A673 (cell line): Measurements from ENCODE around the gene HYDIN. TPM values are rescaled to one million over a fixed set of nuclear protein-coding genes. Genes with fewer than 3 reads are reported as not detected.
"Not testable (repeated sequence)": the region's sequence is repeated elsewhere in the genome, so short reads cannot be mapped to it uniquely, and the experiment has no call there.

Experiments used
- BruUV-seq: library from RNA; stranded (reverse); fragments of 400-500 nt; replicated peaks from 2 replicates; lab custom pipeline; 2021; lab: Mats Ljungman, UMichigan
- CTCF ChIA-PET: fragments of 300-600 bp; sonication (Branson Sonifier 250); formaldehyde crosslinking; loops from one replicate; lab custom pipeline; 2022; ENCODE audit warnings: antibody characterized with exemption; lab: Charles Lee
- POLR2A ChIA-PET: fragments of 300-600 bp; sonication (Branson Sonifier 250); formaldehyde crosslinking; loops from one replicate; lab custom pipeline; 2022; ENCODE audit warnings: antibody characterized with exemption; ENCODE audit not compliant: low non-redundant PET; lab: Charles Lee
- DNase-seq: peaks from one replicate; pipeline ENCODE4 v3.0.0-alpha.2; 2015; ENCODE audit warnings: low spot score
- H3K27ac ChIP-seq: fragments of 200-600 bp; sonication (generic); 2 replicates; pipeline ENCODE4 v1.5.1; 2016; ENCODE audit warnings: mixed run types, low read depth, mild to moderate bottlenecking, mixed read lengths, antibody characterized with exemption, low read length; ENCODE audit not compliant: poor library complexity, severe bottlenecking
- H3K27me3 ChIP-seq: fragments of 200-600 bp; sonication (generic); replicated peaks from 2 replicates; pipeline ENCODE4 v1.6.1; 2017; ENCODE audit warnings: mixed run types, low read depth, mild to moderate bottlenecking, mixed read lengths, antibody characterized with exemption, low read length; ENCODE audit not compliant: insufficient read depth, poor library complexity
- H3K36me3 ChIP-seq: fragments of 200-600 bp; sonication (generic); 2 replicates; pipeline ENCODE4 v1.6.1; 2016; ENCODE audit warnings: mixed run types, mild to moderate bottlenecking, mixed read lengths, antibody characterized with exemption, low read length; ENCODE audit not compliant: insufficient read depth, poor library complexity, severe bottlenecking
- H3K4me1 ChIP-seq: fragments of 200-600 bp; sonication (generic); 2 replicates; pipeline ENCODE4 v1.6.1; 2017; ENCODE audit warnings: mixed run types, mild to moderate bottlenecking, mixed read lengths, antibody characterized with exemption, low read length; ENCODE audit not compliant: insufficient read depth, poor library complexity, severe bottlenecking
- H3K4me3 ChIP-seq: fragments of 200-600 bp; sonication (generic); 2 replicates; pipeline ENCODE4 v1.5.1; 2016; ENCODE audit warnings: low read depth, mixed run types, mild to moderate bottlenecking, mixed read lengths, low read length; ENCODE audit not compliant: poor library complexity, severe bottlenecking
- H3K9me3 ChIP-seq: fragments of 200-600 bp; sonication (generic); 2 replicates; pipeline ENCODE4 v1.6.1; 2016; ENCODE audit warnings: mixed run types, low read depth, mild to moderate bottlenecking, mixed read lengths, antibody characterized with exemption, low read length; ENCODE audit not compliant: poor library complexity, severe bottlenecking
- intact Hi-C: fragments of 100-400 bp; cut with micrococcal nuclease; formaldehyde crosslinking; loops from one replicate; pipeline ENCODE4 v1.10.0; 2022; ENCODE audit not compliant: unreplicated experiment
- total RNA-seq: library from RNA; stranded (reverse); gene quantifications from 2 replicates; pipeline ENCODE4 v1.2.3, GENCODE V29; 2021

HYDIN gene
- total RNA-seq, 1 experiment from 2014 or later = not detected

DNA sequence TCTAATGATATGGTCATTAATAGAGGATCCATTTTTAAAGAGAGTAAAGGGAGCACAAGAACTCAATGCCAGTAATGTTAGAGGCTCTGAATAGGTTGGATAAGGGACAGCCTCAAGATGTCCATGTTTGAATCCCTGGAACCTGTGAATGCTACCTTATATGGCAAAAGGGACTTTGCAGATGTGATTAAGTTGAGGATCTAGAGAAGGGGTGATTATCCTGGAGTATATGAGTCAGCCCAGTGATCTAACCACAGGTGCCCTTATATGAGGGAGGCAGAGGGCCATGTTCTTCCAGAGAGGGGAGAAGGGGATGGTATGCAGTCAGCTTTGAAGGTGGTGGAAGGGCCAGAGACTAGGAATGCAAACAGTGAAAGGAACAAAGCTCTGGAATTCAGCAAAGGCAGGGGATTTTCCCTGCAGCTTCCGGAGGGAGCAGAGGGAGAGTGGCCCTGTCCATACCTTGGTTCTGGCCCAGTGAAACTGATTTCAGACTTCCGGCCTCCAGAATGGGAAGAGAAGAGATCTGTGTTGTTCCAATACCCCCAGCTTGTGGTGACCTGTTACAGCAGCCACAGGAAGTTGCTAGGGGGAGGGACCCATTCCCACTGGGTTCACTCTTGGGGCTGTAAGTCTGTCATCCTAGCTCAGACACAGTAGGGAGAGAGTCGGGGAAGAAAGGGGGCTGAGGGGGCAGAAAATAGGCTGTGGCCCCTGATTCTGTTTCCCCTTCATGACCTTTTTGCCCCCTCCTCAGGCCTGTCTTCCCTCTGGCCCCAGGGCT is 220.9 kb downstream of the HYDIN start:
- DNase-seq, H3K4me3 ChIP-seq, H3K4me1 ChIP-seq, H3K27ac ChIP-seq, H3K9me3 ChIP-seq, intact Hi-C loops, H3K27me3 ChIP-seq, CTCF ChIA-PET, BruUV-seq, H3K36me3 ChIP-seq, POLR2A ChIA-PET: not testable (repeated sequence)

DNA sequence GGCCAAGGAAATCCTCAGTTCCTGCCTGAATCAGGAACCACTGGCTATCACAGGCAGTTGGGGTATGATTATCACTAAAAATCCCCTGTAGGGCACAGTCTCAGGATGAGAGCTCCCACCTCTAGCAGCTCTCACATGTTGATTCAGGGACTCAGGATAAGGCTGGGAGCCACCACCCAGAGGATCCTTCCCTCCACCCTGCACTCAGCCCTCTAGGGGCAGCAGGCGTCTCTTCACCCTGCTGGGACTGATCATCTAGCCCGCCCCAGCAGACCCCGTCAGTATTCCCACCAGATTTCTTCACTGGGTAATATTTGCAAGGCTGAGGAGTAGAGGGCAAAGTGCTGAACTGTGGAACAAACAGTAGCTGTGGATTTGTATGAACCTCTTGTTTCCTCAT is 224.0 kb downstream of the HYDIN start:
- H3K27me3 ChIP-seq, H3K4me1 ChIP-seq, H3K27ac ChIP-seq, DNase-seq, POLR2A ChIA-PET, BruUV-seq, intact Hi-C loops, H3K36me3 ChIP-seq, H3K9me3 ChIP-seq, CTCF ChIA-PET, H3K4me3 ChIP-seq: not testable (repeated sequence)

DNA sequence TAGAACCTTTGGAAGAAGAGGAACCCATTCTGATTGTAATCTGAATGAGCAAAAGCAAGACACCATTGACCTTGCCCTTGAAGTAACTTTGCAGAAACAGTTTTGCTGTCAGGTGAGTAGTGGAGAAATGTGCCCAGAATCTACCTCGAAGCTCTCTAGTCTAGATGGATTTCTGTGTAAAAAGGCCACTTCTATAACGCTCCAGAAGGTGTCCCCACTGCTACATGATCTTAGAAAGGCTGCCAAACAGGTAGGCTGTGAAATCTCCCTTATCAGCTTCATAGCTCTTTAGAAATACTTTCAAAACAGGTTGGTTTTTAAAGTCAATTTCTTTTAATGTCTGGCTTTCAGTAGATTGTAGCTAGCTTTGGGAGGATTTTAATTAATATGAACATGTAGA is 230.8 kb downstream of the HYDIN start:
- intact Hi-C loops, H3K27me3 ChIP-seq, H3K27ac ChIP-seq, H3K9me3 ChIP-seq, CTCF ChIA-PET, H3K36me3 ChIP-seq, BruUV-seq, POLR2A ChIA-PET, H3K4me3 ChIP-seq, H3K4me1 ChIP-seq: not testable (repeated sequence)
- peak; percentile 1 for DNase-seq

DNA sequence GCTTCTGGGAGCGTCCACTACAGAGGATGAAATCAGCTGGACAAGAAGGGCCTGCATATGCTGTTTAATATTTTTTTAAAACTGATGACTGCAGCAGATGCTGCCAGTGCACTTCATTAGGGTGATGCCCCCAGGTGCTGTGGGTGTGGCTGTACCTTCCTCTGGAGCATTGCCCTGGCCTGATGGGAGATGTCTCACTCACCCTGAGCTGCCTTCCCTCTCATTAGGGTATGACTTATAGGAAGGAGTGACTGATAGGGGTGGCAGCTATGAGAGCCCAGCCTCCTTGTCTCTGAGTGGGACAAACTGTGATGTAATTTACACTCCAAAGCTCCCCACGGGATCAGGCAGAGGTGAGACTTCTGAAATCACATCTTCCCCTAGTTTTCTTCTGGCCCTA is 234.7 kb downstream of the HYDIN start:
- H3K27me3 ChIP-seq, CTCF ChIA-PET, POLR2A ChIA-PET, H3K9me3 ChIP-seq, DNase-seq, H3K36me3 ChIP-seq, H3K4me3 ChIP-seq, BruUV-seq, H3K27ac ChIP-seq, intact Hi-C loops, H3K4me1 ChIP-seq: not testable (repeated sequence)

DNA sequence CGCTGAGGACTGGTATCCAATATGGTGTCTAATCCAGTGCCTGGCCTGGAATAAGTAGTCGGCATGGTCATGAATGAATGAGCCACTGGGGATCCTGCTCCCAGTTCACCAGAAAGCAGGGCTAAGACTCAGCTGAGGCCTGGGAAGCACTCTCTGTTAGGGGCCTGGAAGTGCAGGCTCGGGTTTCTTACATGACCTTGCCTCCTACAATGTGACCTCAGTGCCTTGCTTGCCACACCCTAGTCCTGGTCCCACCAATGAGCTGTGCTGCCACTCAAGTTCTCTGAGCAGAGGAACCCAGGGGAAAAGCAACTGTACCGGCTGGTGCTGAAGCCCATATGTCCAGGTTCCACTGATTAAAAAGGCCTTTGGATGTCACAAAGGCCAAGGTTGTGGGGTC is 238.0 kb downstream of the HYDIN start:
- CTCF ChIA-PET, DNase-seq, H3K4me3 ChIP-seq, intact Hi-C loops, H3K9me3 ChIP-seq, H3K27ac ChIP-seq, H3K27me3 ChIP-seq, BruUV-seq, H3K4me1 ChIP-seq, POLR2A ChIA-PET, H3K36me3 ChIP-seq: not testable (repeated sequence)

DNA sequence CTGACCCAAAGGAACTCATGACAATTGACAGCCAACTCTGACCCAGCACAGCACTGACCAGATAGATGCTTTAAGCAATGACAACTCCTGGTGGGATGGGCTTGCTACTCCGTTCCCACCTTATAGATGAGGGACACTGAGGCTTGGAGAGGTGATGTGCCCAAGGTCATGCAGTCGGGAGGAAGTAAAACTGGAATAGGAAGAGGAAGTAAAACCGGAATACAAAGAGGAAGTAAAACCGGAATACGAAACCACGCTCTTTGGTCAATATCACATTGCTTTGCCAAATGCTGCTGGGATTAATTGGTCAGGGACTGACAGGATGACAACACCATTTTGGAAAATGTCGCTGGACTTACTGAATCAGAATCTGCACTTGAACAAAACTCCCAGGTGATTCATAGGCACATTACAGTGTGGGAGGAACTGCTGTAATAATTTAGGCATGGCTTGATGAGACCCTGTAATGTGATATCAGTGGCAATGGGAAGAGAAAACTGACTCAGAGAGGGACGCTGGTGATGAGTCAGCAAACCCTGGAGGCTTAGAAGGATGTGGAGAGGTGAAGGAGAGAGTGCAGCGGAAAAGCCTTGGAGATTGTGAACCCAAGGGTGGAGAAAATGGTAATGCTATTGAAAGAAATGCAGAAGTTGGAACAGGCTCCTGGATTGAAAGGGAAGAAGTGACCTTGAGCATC is 243.4 kb downstream of the HYDIN start:
- H3K4me1 ChIP-seq, H3K36me3 ChIP-seq, H3K9me3 ChIP-seq, H3K4me3 ChIP-seq, CTCF ChIA-PET, H3K27ac ChIP-seq, BruUV-seq, POLR2A ChIA-PET, intact Hi-C loops, H3K27me3 ChIP-seq, DNase-seq: not testable (repeated sequence)

DNA sequence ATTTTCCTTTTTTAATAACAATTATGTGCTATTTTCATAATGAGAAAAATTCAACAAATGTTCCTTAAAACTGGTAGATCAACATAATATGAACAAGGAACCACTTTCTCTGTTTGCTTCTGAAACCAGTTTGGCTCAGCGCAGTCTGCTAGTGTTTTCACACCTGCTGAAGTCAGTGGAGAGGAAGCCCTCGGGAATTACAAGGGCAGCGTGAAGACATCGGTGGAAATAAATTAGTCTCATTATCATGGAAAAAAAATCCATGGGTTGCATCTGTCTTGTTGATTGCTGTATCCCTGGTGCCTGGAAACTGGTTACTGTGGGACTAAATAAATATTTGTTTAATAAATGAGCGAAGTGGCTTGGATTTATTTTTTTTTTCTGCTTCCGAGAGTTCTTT is 245.8 kb downstream of the HYDIN start:
- H3K36me3 ChIP-seq, H3K27me3 ChIP-seq, BruUV-seq, CTCF ChIA-PET, intact Hi-C loops, DNase-seq, H3K9me3 ChIP-seq, H3K4me1 ChIP-seq, POLR2A ChIA-PET, H3K4me3 ChIP-seq, H3K27ac ChIP-seq: not testable (repeated sequence)
